Activated CD8-positive, alpha-beta T cell treated with anti-CD3 and anti-CD28 coated beads for 36 hours (primary cell): Measurements from ENCODE around the gene NUB1. TPM values are rescaled to one million over a fixed set of nuclear protein-coding genes. Genes with fewer than 3 reads are reported as not detected.

Experiments used
- ATAC-seq: fragments of 200-7000 bp; cut with Tn5 transposase; one replicate; pipeline ENCODE4 v1.10.0; 2021; ENCODE audit warnings: mild to moderate bottlenecking, moderate library complexity
- CTCF ChIA-PET: fragments of 350-600 bp; sonication (Branson Sonifier 250); formaldehyde crosslinking; loops from one replicate; lab custom pipeline; 2021; ENCODE audit warnings: antibody characterized with exemption; lab: Charles Lee
- POLR2A ChIA-PET: fragments of 350-600 bp; sonication (Branson Sonifier 250); formaldehyde crosslinking; loops from one replicate; lab custom pipeline; 2021; ENCODE audit warnings: antibody characterized with exemption; lab: Charles Lee
- DNase-seq: peaks from one replicate; pipeline ENCODE4 v3.0.0-alpha.2; 2020
- H3K27ac Mint-ChIP-seq: one replicate; pipeline ENCODE4 v1.8.0; 2021; ENCODE audit warnings: mild to moderate bottlenecking, mixed read lengths
- H3K27me3 Mint-ChIP-seq: one replicate; pipeline ENCODE4 v1.8.0; 2021; ENCODE audit warnings: mixed read lengths
- H3K36me3 Mint-ChIP-seq: one replicate; pipeline ENCODE4 v1.8.0; 2021; ENCODE audit warnings: low read depth, mixed read lengths
- H3K4me1 Mint-ChIP-seq: one replicate; pipeline ENCODE4 v1.8.0; 2021; ENCODE audit warnings: low read depth, mixed read lengths
- H3K4me3 Mint-ChIP-seq: one replicate; pipeline ENCODE4 v1.8.0; 2021; ENCODE audit warnings: mild to moderate bottlenecking, moderate library complexity, mixed read lengths
- H3K9me3 Mint-ChIP-seq: one replicate; pipeline ENCODE4 v1.8.0; 2021; ENCODE audit warnings: mixed read lengths
- intact Hi-C: fragments of 100-400 bp; cut with micrococcal nuclease; formaldehyde crosslinking; loops from one replicate; pipeline ENCODE4 v1.10.0; 2022
- total RNA-seq, 2 experiments: library from RNA; stranded (reverse); gene quantifications; one replicate each; pipeline ENCODE4 v1.2.3, GENCODE V29; 2021
- TF ChIP-seq, protein P1 (sequence below): fragments of 200-600 bp; IDR thresholded peaks from one replicate; pipeline ENCODE4 v1.8.0; 2022; ENCODE audit warnings: antibody characterized with exemption, mild to moderate bottlenecking

The NUB1 gene
- total RNA-seq, 2 experiments from 2014 or later: 41.0 to 42.5 TPM

DNA sequence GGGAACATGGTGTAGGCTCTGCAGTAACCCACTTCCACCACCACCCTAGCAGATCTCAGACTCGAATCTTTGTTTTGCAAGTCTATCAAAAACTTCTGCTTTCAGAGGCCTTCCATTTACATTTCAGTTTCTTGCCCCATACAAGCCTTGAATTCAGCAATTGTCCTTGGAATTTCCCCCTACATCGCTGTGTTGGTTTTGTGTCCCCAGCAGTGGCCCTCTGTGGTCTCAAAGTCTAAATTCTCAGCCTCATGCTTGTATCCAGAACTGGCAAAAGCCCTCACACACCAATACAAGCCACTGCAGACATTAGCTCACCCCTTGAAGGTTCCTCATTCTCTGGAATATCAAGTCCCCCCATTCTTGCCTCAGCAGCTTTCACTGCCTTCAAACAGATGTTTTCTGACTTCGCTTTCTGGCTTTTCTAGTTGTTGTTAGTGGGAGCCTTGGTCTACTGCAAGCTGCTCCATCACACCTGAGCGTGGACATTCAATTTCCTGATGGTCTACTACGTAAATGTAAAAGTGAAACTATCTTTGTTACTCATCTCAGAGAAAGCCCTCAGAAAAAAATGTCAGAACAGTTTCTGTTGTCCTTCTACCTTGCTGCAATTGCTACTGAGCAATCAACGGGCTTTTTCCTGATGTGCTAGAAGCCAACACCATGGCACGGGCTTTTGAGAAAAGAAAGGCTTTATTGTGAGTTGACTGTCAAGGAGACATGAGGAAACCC, 1.8 kb upstream of the NUB1 start:
- intact Hi-C loops: no loop called here
- TF ChIP-seq, protein P1, sequence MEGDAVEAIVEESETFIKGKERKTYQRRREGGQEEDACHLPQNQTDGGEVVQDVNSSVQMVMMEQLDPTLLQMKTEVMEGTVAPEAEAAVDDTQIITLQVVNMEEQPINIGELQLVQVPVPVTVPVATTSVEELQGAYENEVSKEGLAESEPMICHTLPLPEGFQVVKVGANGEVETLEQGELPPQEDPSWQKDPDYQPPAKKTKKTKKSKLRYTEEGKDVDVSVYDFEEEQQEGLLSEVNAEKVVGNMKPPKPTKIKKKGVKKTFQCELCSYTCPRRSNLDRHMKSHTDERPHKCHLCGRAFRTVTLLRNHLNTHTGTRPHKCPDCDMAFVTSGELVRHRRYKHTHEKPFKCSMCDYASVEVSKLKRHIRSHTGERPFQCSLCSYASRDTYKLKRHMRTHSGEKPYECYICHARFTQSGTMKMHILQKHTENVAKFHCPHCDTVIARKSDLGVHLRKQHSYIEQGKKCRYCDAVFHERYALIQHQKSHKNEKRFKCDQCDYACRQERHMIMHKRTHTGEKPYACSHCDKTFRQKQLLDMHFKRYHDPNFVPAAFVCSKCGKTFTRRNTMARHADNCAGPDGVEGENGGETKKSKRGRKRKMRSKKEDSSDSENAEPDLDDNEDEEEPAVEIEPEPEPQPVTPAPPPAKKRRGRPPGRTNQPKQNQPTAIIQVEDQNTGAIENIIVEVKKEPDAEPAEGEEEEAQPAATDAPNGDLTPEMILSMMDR: no peak
- Mint-ChIP-seq H3K27ac (peak overlapping the region; percentile 83), H3K27me3 (no peaks in the 10 kb centered on the region), H3K36me3 (peaks cover 8% of the 10 kb centered on the region), H3K4me1 (peaks cover 46% of the 10 kb centered on the region), H3K9me3 (peaks cover 10% of the 10 kb centered on the region), H3K4me3 (peak overlapping the region; percentile 75)
- CTCF ChIA-PET: interaction anchor here (0.9 to 6.3 kb wide), 6 partner anchors 12 to 29 kb away, joined by 3 to 74 read pairs (median 5); no protein-coding TSS in a partner anchor
- DNase-seq (peak; percentile 39), ATAC-seq (peak; percentile 34)
- POLR2A ChIA-PET: interaction anchor here (0.6 to 1.2 kb wide), 3 partner anchors 24 to 1796 kb away, joined by 3 to 4 read pairs (median 3); no protein-coding TSS in a partner anchor

DNA sequence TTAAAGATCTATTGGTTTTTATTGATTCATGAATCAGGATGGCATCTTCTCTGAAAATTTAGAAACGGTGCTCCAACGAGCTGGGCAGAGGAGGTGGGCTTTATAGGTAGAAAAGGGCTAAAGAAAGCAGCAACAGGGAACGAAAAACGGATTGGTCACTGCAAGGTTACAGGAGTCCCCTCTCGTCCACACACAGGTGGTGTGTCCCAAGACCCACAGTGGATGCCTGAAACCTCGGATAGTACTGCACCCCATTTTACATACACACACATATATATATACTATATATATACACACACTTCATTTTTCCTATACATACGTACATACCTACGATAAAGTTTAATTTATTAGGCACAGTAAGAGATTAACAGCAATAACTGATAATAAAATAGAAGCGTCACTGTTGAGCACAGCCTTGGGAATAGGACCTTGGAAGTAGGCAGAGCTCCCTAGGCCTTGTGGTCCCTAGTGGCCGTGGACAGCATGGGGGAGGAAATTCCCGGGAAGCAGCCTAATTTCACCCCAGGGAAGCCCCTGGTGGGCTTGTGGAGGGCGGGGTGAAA, 737 bp upstream of the NUB1 start:
- CTCF ChIA-PET: interaction anchor here (0.7 to 6.3 kb wide), 12 partner anchors 12 to 356 kb away, joined by 3 to 74 read pairs (median 3); no protein-coding TSS in a partner anchor
- intact Hi-C loops: no loop called here
- H3K36me3 Mint-ChIP-seq: peaks cover 11% of the 10 kb centered on the region

DNA sequence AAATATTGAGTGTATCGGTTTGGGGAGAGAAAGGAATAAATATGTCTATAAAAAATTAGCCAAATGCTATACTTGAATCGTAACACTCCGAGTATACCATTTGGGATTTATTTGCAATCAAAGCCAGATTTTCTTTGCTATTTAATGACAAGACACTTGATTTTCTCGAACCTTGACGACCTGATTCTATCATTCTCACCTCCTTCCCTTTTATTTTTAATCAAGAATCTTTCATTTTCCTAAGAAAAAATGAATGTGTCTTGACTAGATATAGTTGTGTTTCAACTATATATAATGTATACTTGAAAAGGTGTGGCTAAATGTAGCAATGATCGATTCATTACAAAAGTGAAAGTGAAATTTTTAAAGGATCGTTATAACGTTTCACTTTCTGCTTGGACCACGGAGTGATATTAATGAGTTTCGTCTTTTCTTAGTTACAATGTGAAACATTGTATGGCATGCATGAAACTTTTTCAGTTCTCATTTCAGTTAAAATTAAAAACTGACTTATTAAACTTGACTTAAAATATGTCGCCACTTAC, 562 bp downstream of the NUB1 start:
- H3K27me3 Mint-ChIP-seq: no peaks in the 10 kb centered on the region
- ChIA-PET POLR2A (interaction anchor here (0.7 to 2.5 kb wide), 4 partner anchors 9 to 95 kb away, joined by 3 to 14 read pairs (median 4); no protein-coding TSS in a partner anchor), CTCF (interaction anchor here (0.9 to 6.3 kb wide), 6 partner anchors 11 to 107 kb away, joined by 3 to 74 read pairs (median 6); no protein-coding TSS in a partner anchor)
- intact Hi-C loops: no loop called here
- ATAC-seq: peak; percentile 41
- peaks cover 20% of the 10 kb centered on the region for H3K36me3 Mint-ChIP-seq
- TF ChIP-seq, protein P1: no peak
- DNase-seq: no peak
- peak overlapping the region; percentile 75 for H3K4me3 Mint-ChIP-seq
- H3K27ac Mint-ChIP-seq: peak overlapping the region; percentile 82
- H3K9me3 Mint-ChIP-seq: peaks cover 10% of the 10 kb centered on the region
- H3K4me1 Mint-ChIP-seq: peaks cover 49% of the 10 kb centered on the region

More for the DNA sequence above, 737 bp upstream of the NUB1 start:
- Mint-ChIP-seq H3K9me3 (peaks cover 10% of the 10 kb centered on the region), H3K4me3 (peak overlapping the region; percentile 75), H3K4me1 (peaks cover 48% of the 10 kb centered on the region), H3K27ac (no peak overlapping the region), H3K27me3 (no peaks in the 10 kb centered on the region)
- POLR2A ChIA-PET: interaction anchor here (1.0 to 2.5 kb wide), 5 partner anchors 11 to 122 kb away, joined by 3 to 14 read pairs (median 4); no protein-coding TSS in a partner anchor
- DNase-seq (no peak), ATAC-seq (no peak)
- TF ChIP-seq, protein P1: no peak

DNA sequence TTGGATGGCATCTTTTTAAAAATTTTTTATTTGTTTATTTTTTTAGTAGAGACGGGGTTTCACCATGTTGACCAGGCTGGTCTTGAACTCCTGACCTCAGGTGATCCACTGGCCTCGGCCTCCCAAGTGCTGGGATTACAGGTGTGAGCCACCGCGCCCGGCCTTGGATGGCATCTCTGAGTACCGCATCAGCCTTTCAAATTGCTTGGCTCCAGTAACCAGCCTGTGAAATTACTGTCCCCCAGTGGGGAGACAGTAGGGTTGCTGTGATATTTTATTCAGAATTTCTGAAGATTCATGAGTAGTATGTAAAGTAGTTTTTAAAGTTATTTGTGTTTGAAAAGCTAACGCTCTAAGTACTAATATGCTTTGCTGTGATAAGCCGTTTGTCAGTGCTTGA, 1.2 kb downstream of the NUB1 start:
- peak; percentile 19 for DNase-seq
- peak overlapping the region; percentile 82 for H3K27ac Mint-ChIP-seq
- no peak for ATAC-seq
- peaks cover 10% of the 10 kb centered on the region for H3K9me3 Mint-ChIP-seq
- intact Hi-C loops: no loop called here
- no peaks in the 10 kb centered on the region for H3K27me3 Mint-ChIP-seq
- H3K4me1 Mint-ChIP-seq: peaks cover 51% of the 10 kb centered on the region
- TF ChIP-seq, protein P1: peak; percentile 37
- H3K4me3 Mint-ChIP-seq: peak overlapping the region; percentile 75
- POLR2A ChIA-PET: interaction anchor here (0.7 to 2.5 kb wide), 4 partner anchors 9 to 94 kb away, joined by 3 to 14 read pairs (median 4); partner anchors contain the start of gene WDR86
- CTCF ChIA-PET: interaction anchor here (2.2 to 6.3 kb wide), 3 partner anchors 10 to 27 kb away, joined by 5 to 74 read pairs (median 35); no protein-coding TSS in a partner anchor
- H3K36me3 Mint-ChIP-seq: peaks cover 22% of the 10 kb centered on the region
